ENCODE data around the gene TOP3A.

DNA sequence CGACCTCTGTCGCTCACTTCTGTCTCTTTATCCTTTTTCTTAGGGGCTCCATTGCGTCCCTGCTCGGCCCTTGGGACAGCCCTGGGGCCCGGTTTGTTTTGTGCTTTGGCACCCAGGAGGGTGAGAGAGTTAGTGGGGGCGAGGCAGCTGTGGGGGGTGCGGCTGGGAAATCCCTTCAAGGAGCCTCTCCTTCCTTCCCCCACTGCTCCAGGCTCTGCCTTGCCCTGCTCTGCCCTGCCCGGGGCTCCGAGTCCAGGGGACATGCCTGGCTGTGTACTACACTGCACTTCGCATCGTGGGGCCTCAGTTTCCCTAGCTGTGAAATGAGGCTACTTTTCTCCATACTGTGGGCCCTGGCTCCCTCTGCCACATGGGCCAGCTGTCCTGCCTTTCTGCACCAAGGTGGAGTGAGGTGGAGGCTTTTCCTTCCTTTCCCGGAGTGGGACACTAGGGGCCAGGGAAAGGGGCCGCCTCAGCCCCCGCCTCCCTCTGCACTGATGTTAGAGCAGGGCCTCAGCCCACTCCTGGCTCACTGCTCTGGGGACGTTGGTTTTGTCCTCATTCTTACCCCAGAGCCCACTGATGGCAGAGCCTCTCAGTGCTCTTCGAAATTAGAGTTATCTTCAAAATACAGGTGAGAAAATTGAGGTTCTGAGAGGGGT is 88.4 kb downstream of the TOP3A start:
- TF ChIP-seq EP300 (IDR thresholded peaks at IDR 0.05; ENCODE audit: low read depth) (no peak), POLR2A (IDR thresholded peaks at IDR 0.05) (no peak)
- TF ChIP-seq, protein P1, sequence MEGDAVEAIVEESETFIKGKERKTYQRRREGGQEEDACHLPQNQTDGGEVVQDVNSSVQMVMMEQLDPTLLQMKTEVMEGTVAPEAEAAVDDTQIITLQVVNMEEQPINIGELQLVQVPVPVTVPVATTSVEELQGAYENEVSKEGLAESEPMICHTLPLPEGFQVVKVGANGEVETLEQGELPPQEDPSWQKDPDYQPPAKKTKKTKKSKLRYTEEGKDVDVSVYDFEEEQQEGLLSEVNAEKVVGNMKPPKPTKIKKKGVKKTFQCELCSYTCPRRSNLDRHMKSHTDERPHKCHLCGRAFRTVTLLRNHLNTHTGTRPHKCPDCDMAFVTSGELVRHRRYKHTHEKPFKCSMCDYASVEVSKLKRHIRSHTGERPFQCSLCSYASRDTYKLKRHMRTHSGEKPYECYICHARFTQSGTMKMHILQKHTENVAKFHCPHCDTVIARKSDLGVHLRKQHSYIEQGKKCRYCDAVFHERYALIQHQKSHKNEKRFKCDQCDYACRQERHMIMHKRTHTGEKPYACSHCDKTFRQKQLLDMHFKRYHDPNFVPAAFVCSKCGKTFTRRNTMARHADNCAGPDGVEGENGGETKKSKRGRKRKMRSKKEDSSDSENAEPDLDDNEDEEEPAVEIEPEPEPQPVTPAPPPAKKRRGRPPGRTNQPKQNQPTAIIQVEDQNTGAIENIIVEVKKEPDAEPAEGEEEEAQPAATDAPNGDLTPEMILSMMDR (IDR thresholded peaks at IDR 0.05), result no peak

All from transverse colon (tissue), 3 donors.